K562 (cell line): ENCODE results near the gene RAB24. TPM values are rescaled to one million over a fixed set of nuclear protein-coding genes. Genes with fewer than 3 reads are reported as not detected.

Experiments used
- ATAC-seq: fragments of 200-7000 bp; cut with Tn5 transposase; 3 replicates; pipeline ENCODE4 v1.9.1; 2020; ENCODE audit warnings: moderate library complexity
- BruUV-seq: library from RNA; stranded (reverse); fragments of 400-500 nt; replicated peaks from 2 replicates; lab custom pipeline; 2021; lab: Mats Ljungman, UMichigan
- CTCF ChIA-PET: fragments of 300-600 bp; formaldehyde crosslinking; extraction: SDS; loops from one replicate; lab custom pipeline; 2021; ENCODE audit warnings: low intra/inter-chr PET ratio; lab: Yijun Ruan, JAX
- POLR2A ChIA-PET: fragments of 300-600, 350-650 bp; sonication (Branson Sonifier 250); formaldehyde crosslinking; extraction: SDS; loops from one replicate; lab custom pipeline; 2021; ENCODE audit warnings: antibody characterized with exemption, inconsistent platforms; lab: Yijun Ruan, JAX
- DNase-seq, 4 experiments: peaks; one replicate each; pipeline versions ENCODE4 v3.0.0 to v3.0.0-alpha.2; 2011 to 2018; ENCODE audit warnings: low spot score in 3 of 4, mixed read lengths in 3 of 4; ENCODE audit errors: extremely low read depth in 1 of 4
- FAIRE-seq: peaks from 2 replicates; lab custom pipeline; 2011; peaks lifted over from hg19 to GRCh38; lab: Jason Lieb, UNC
- H2AFZ ChIP-seq: 2 replicates; pipeline ENCODE4 v1.6.0; 2011; ENCODE audit warnings: low read depth, low read length, control low read depth, inconsistent platforms
- H3K27ac ChIP-seq: fragments of 200-600 bp; 3 replicates; pipeline ENCODE4 v1.8.0; 2011; ENCODE audit warnings: low read depth, mild to moderate bottlenecking, control low read depth, inconsistent platforms, low read length, moderate library complexity, mixed read lengths; ENCODE audit errors: extremely low read depth
- H3K27me3 ChIP-seq, 2 experiments: fragments of 300-600 bp in 1 of 2; 2 replicates in 1 of 2; 3 replicates in 1 of 2; pipeline versions ENCODE4 v1.6.0 to v1.8.0; 2011; ENCODE audit warnings: inconsistent platforms in 2 of 2, low read length in 2 of 2, mild to moderate bottlenecking in 1 of 2, mixed read lengths in 1 of 2, moderate library complexity in 1 of 2; ENCODE audit not compliant: control insufficient read depth in 2 of 2, insufficient read depth in 2 of 2
- H3K36me3 ChIP-seq: fragments of 300-600 bp; 3 replicates; pipeline ENCODE4 v1.8.0; 2011; ENCODE audit warnings: mild to moderate bottlenecking, low read length, inconsistent platforms; ENCODE audit not compliant: control insufficient read depth, insufficient read depth
- H3K4me1 ChIP-seq, 2 experiments: fragments of 200-600 bp in 1 of 2; replicated peaks in 1 of 2; 2 replicates in 1 of 2; 3 replicates in 1 of 2; pipeline versions ENCODE4 v1.5.1 to v1.8.0; 2011; ENCODE audit warnings: inconsistent platforms in 2 of 2, low read length in 2 of 2, mild to moderate bottlenecking in 1 of 2, mixed read lengths in 1 of 2, moderate library complexity in 1 of 2; ENCODE audit not compliant: control insufficient read depth in 2 of 2, insufficient read depth in 2 of 2
- H3K4me2 ChIP-seq: 2 replicates; pipeline ENCODE4 v1.6.1; 2011; ENCODE audit warnings: low read length, control low read depth, inconsistent platforms, mixed read lengths; ENCODE audit not compliant: insufficient read depth
- H3K4me3 ChIP-seq: fragments of 200-600 bp; sonication (generic), shearing (Covaris generic); 2 replicates; pipeline ENCODE4 v1.5.1; 2016; ENCODE audit warnings: control low read depth, inconsistent platforms
- H3K79me2 ChIP-seq: fragments of 200-600 bp; 3 replicates; pipeline ENCODE4 v1.8.0; 2011; ENCODE audit warnings: low read length, inconsistent platforms; ENCODE audit not compliant: control insufficient read depth, insufficient read depth
- H3K9ac ChIP-seq, 2 experiments: 2 replicates each; pipeline versions ENCODE4 v1.6.0 to v1.6.1; 2011; ENCODE audit warnings: low read depth in 2 of 2, low read length in 2 of 2, control low read depth in 1 of 2, inconsistent platforms in 1 of 2, mild to moderate bottlenecking in 1 of 2, mixed read lengths in 1 of 2; ENCODE audit not compliant: insufficient read depth in 1 of 2
- H3K9me1 ChIP-seq: one replicate; pipeline ENCODE4 v1.6.0; 2011; ENCODE audit warnings: inconsistent platforms, mild to moderate bottlenecking, low read length, moderate library complexity; ENCODE audit not compliant: control insufficient read depth, insufficient read depth
- H3K9me3 ChIP-seq: replicated peaks from 2 replicates; pipeline ENCODE4 v1.5.1; 2011; ENCODE audit warnings: low read depth, low read length, inconsistent platforms; ENCODE audit not compliant: control insufficient read depth, insufficient read depth
- H4K20me1 ChIP-seq: replicated peaks from 2 replicates; pipeline ENCODE4 v1.6.1; 2011; ENCODE audit warnings: low read length, inconsistent platforms, mixed read lengths; ENCODE audit not compliant: control insufficient read depth, insufficient read depth
- ARNT ChIP-seq, 2 experiments: fragments of 450-650 bp; IDR thresholded peaks; 2 replicates each; pipeline ENCODE4 v1.6.1; 2016; ENCODE audit warnings: mild to moderate bottlenecking in 1 of 2
- RBFOX2 ChIP-seq: fragments of 200-400 bp; formaldehyde crosslinking; IDR thresholded peaks from 2 replicates; pipeline ENCODE4 v1.6.1; 2017; ENCODE audit warnings: low read depth, mild to moderate bottlenecking, low read length, moderate library complexity
- RFX5 ChIP-seq: IDR thresholded peaks from 2 replicates; pipeline ENCODE4 v1.6.1; 2011; ENCODE audit warnings: low read depth, mild to moderate bottlenecking, improper control_type of control experiment, low read length
- SRF ChIP-seq, 2 experiments: fragments of 250-450, 450-650 bp in 1 of 2; sonication (Bioruptor Pico) in 1 of 2; sonication (generic) in 1 of 2; formaldehyde crosslinking; IDR thresholded peaks; 2 replicates each; pipeline versions ENCODE4 v1.5.0 to v1.5.1; 2020 to 2022; ENCODE audit warnings: mild to moderate bottlenecking in 1 of 2, missing genetic modification reagents in 1 of 2
- WGBS: fragments of 100-300 bp; shearing (Covaris generic); methylation state at CpG from one replicate; pipeline ENCODE4 v1.1.6; 2016; ENCODE audit warnings: low coverage, mixed read lengths; ENCODE audit not compliant: insufficient coverage; ENCODE audit errors: missing lambda C conversion rate; 5-methylcytosine and 5-hydroxymethylcytosine counted together
- in situ Hi-C: fragments of 300-500 bp; cut with MboI; formaldehyde crosslinking; loops from 4 replicates; pipeline ENCODE4 v1.15.0; 2018; ENCODE audit warnings: inconsistent platforms, mixed read lengths
- intact Hi-C: fragments of 100-400 bp; cut with micrococcal nuclease; formaldehyde crosslinking; loops from 2 replicates; pipeline ENCODE4 v1.14.2; 2022
- polyA plus RNA-seq, 8 experiments: library from polyadenylated mRNA; depleted of rRNA in 4 of 8; stranded (reverse) in 5 of 8; unstranded in 3 of 8; fragments of >200 nt; fragmentation: Nextera tagmentation in 2 of 8; fragmentation: Illumina TruSeq in 1 of 8; extraction: Ambion mirVana in 2 of 8; extraction: Trizol in 1 of 8; gene quantifications; 2 replicates each; pipeline versions ENCODE4 v1.2.1 to v1.2.3, GENCODE V29; 2011 to 2014; ENCODE audit warnings: inconsistent platforms in 1 of 8, missing spikeins in 1 of 8
- total RNA-seq, 7 experiments: library from RNA; depleted of rRNA in 6 of 7; stranded (reverse); fragments of >200 nt in 6 of 7; fragmentation: Illumina TruSeq in 2 of 7; extraction: Trizol in 2 of 7; gene quantifications; 2 replicates each; pipeline versions ENCODE4 v1.2.1 to v1.2.3, GENCODE V29; 2011 to 2021; ENCODE audit warnings: low replicate concordance in 1 of 7
- TF ChIP-seq, protein P1 (sequence below): fragments of 250-450 bp; sonication (Bioruptor Pico); IDR thresholded peaks from 2 replicates; pipeline ENCODE4 v1.8.0; 2022; ENCODE audit warnings: moderate library complexity, mild to moderate bottlenecking, inconsistent platforms

RAB24 gene
- total and polyA plus RNA-seq, 9 of the 15 experiments (the other 6 are each of a cell fraction or from before 2014, with no cell fraction given): 13.9 to 107 (median 34.8) TPM

DNA sequence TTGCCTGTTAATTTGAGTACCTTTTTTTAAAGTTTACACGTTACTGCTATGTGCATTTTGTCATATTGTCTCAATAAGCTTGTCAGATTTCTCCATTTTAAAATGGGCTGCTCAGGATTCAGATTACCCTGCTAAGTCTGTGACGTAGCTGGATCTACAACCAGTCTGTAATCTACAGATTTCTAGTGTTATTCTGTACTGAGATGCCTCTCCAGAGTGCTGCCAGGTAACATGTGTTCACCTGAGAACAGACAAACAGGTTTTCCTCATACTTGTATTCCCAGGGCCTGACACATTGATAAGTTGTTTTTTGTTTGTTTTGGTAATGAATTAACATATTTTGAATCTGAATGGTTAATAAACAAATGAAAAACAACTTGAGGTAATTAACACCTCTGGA, 15.3 kb downstream of the RAB24 start:
- intact Hi-C loops: no loop called here
- Histone ChIP-seq H3K36me3 (peaks cover 78% of the 10 kb centered on the region), H3K79me2 (no peaks in the 10 kb centered on the region), H4K20me1 (no peaks in the 10 kb centered on the region), H3K4me1 (no peaks in the 10 kb centered on the region), H2AFZ (no peak overlapping the region), H3K4me3 (no peak overlapping the region), H3K27me3 (no peaks in the 10 kb centered on the region), H3K9me3 (no peaks in the 10 kb centered on the region), H3K9ac (no peak overlapping the region), H3K4me2 (no peak overlapping the region)
- no TSS peak for BruUV-seq
- DNase-seq (no peak), FAIRE-seq (no peak), ATAC-seq (no peak)
- CTCF ChIA-PET: no interaction called here
- POLR2A ChIA-PET: interaction anchor here (1.4 kb wide), 1 partner anchor 8 kb away, joined by 6 read pairs; no protein-coding TSS in a partner anchor
- in situ Hi-C loops: no loop called here
- 72% methylated on average over 2 of the region's 2 CpGs for WGBS
- TF ChIP-seq, protein P1, sequence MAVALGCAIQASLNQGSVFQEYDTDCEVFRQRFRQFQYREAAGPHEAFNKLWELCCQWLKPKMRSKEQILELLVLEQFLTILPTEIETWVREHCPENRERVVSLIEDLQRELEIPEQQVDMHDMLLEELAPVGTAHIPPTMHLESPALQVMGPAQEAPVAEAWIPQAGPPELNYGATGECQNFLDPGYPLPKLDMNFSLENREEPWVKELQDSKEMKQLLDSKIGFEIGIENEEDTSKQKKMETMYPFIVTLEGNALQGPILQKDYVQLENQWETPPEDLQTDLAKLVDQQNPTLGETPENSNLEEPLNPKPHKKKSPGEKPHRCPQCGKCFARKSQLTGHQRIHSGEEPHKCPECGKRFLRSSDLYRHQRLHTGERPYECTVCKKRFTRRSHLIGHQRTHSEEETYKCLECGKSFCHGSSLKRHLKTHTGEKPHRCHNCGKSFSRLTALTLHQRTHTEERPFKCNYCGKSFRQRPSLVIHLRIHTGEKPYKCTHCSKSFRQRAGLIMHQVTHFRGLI (CRISPR knock-in tag): no peak
- TF ChIP-seq ARNT (IDR thresholded peaks at IDR 0.05): no peak
- no peak for TF ChIP-seq SRF (CRISPR knock-in tag; IDR thresholded peaks at IDR 0.05)
- no peak for TF ChIP-seq RBFOX2
- TF ChIP-seq, all 486 proteins: peak for 0
- Histone ChIP-seq H3K27ac (no peak overlapping the region), H3K9me1 (no peaks in the 10 kb centered on the region)

DNA sequence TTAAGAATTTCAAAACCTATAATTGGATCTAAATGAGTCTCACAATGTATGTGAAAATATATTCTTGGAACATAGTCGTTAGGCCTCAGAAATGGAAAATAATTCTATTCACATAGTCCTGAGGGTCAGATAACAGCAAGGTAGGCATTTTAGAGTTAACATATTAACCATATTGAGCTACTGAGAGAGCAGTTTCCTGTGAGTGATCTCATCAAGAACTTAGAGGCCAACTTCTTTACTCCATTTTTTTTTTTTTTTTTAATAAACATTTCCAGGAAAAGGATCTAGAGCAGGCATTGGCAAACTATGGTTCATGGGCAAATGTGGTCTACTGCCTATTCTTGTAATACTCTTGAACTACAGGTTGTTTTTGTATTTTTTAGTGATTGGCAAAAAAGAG, 26.6 kb downstream of the RAB24 start:
- Histone ChIP-seq H3K79me2 (no peaks in the 10 kb centered on the region), H4K20me1 (no peaks in the 10 kb centered on the region), H2AFZ (no peak overlapping the region), H3K4me2 (no peak overlapping the region), H3K27me3 (no peaks in the 10 kb centered on the region), H3K4me1 (no peaks in the 10 kb centered on the region), H3K27ac (no peak overlapping the region), H3K9me3 (no peaks in the 10 kb centered on the region), H3K9me1 (no peaks in the 10 kb centered on the region), H3K4me3 (no peak overlapping the region), H3K36me3 (peaks cover 72% of the 10 kb centered on the region), H3K9ac (no peak overlapping the region)
- BruUV-seq: no TSS peak
- FAIRE-seq (no peak), ATAC-seq (no peak), DNase-seq (no peak)
- CTCF ChIA-PET: no interaction called here
- in situ Hi-C loops: no loop called here
- 64% methylated on average over 1 of the region's 1 CpG for WGBS
- intact Hi-C loops: no loop called here
- POLR2A ChIA-PET: interaction anchor here (0.6 kb wide), 2 partner anchors 16 to 21 kb away, joined by 3 read pairs; no protein-coding TSS in a partner anchor
- TF ChIP-seq RFX5: no peak
